CD4-positive, alpha-beta T cell (primary cell): ENCODE data around the gene SKP1. TPM values are rescaled to one million over a fixed set of nuclear protein-coding genes. Genes with fewer than 3 reads are reported as not detected.
A peak's percentile ranks its signal among the peaks of the same experiment; 100 is the strongest.

Source experiments
- ATAC-seq: fragments of 200-7000 bp; cut with Tn5 transposase; one replicate; pipeline ENCODE4 v1.10.0; 2022; ENCODE audit warnings: mild to moderate bottlenecking; ENCODE audit not compliant: poor library complexity
- CTCF ChIA-PET: fragments of 350-600 bp; sonication (Branson Sonifier 250); formaldehyde crosslinking; loops from one replicate; lab custom pipeline; 2021; ENCODE audit warnings: antibody characterized with exemption, inconsistent platforms; lab: Charles Lee
- POLR2A ChIA-PET: fragments of 350-600 bp; sonication (Branson Sonifier 250); formaldehyde crosslinking; loops from one replicate; lab custom pipeline; 2021; ENCODE audit warnings: antibody characterized with exemption, inconsistent platforms; lab: Charles Lee
- DNase-seq, 14 experiments: peaks; one replicate each; pipeline ENCODE4 v3.0.0-alpha.2; 2013 to 2020; ENCODE audit warnings: mixed read lengths in 2 of 14
- H3K27ac ChIP-seq, 2 donors: one replicate each; pipeline versions ENCODE4 v1.5.1 to v1.7.0; 2013; ENCODE audit warnings: low read length in 2 of 2, low read depth in 1 of 2, mild to moderate bottlenecking in 1 of 2
- H3K27me3 ChIP-seq, 2 experiments: 1 replicate in 1 of 2; 2 replicates in 1 of 2; pipeline versions ENCODE4 v1.6.1 to v1.7.0; 2013; ENCODE audit warnings: low read length in 2 of 2, control low read depth in 1 of 2, mild to moderate bottlenecking in 1 of 2, moderate library complexity in 1 of 2; ENCODE audit not compliant: insufficient read depth in 2 of 2, control insufficient read depth in 1 of 2
- H3K36me3 ChIP-seq: one replicate; pipeline ENCODE4 v1.6.1; 2013; ENCODE audit warnings: low read length, control low read depth; ENCODE audit not compliant: insufficient read depth
- H3K4me1 ChIP-seq: one replicate; pipeline ENCODE4 v1.6.1; 2013; ENCODE audit warnings: low read length, control low read depth; ENCODE audit not compliant: insufficient read depth
- H3K4me3 ChIP-seq: one replicate; pipeline ENCODE4 v1.5.1; 2013; ENCODE audit warnings: mild to moderate bottlenecking, low read length, moderate library complexity
- H3K9me3 ChIP-seq, 2 experiments: 1 replicate in 1 of 2; 2 replicates in 1 of 2; pipeline versions ENCODE4 v1.6.1 to v1.7.0; 2013; ENCODE audit warnings: low read length in 2 of 2, mild to moderate bottlenecking in 2 of 2, control low read depth in 1 of 2, moderate library complexity in 1 of 2; ENCODE audit not compliant: control insufficient read depth in 1 of 2, insufficient read depth in 1 of 2
- H3K27ac Mint-ChIP-seq: one replicate; pipeline ENCODE4 v1.8.0; 2020; ENCODE audit warnings: mixed read lengths
- H3K27me3 Mint-ChIP-seq: one replicate; pipeline ENCODE4 v1.8.0; 2021; ENCODE audit warnings: mixed read lengths
- H3K36me3 Mint-ChIP-seq: one replicate; pipeline ENCODE4 v1.8.0; 2021; ENCODE audit warnings: low read depth, mixed read lengths
- H3K4me1 Mint-ChIP-seq: one replicate; pipeline ENCODE4 v1.8.0; 2021; ENCODE audit warnings: low read depth, mixed read lengths
- H3K4me3 Mint-ChIP-seq: one replicate; pipeline ENCODE4 v1.8.0; 2020; ENCODE audit warnings: mild to moderate bottlenecking, mixed read lengths
- H3K9me3 Mint-ChIP-seq: one replicate; pipeline ENCODE4 v1.8.0; 2020; ENCODE audit warnings: mixed read lengths
- CTCF ChIP-seq: fragments of 200-600 bp; IDR thresholded peaks from one replicate; pipeline ENCODE4 v1.8.0; 2022; ENCODE audit warnings: antibody characterized with exemption, mild to moderate bottlenecking
- intact Hi-C, 2 experiments: fragments of 100-400 bp; cut with DNase I in 1 of 2; cut with micrococcal nuclease in 1 of 2; formaldehyde crosslinking; loops; one replicate each; pipeline versions ENCODE4 v1.15.1 to v1.9.0; 2023 to 2025; cut with DNase I, micrococcal nuclease
- total RNA-seq, 174 experiments: library from RNA in 2 of 174; stranded (reverse) in 2 of 174; gene quantifications; one replicate each; pipeline ENCODE4 v1.2.3 and lab custom pipeline; 2021 to 2026

Gene SKP1
- total RNA-seq, 2 experiments from 2014 or later = 303 to 314 TPM

DNA sequence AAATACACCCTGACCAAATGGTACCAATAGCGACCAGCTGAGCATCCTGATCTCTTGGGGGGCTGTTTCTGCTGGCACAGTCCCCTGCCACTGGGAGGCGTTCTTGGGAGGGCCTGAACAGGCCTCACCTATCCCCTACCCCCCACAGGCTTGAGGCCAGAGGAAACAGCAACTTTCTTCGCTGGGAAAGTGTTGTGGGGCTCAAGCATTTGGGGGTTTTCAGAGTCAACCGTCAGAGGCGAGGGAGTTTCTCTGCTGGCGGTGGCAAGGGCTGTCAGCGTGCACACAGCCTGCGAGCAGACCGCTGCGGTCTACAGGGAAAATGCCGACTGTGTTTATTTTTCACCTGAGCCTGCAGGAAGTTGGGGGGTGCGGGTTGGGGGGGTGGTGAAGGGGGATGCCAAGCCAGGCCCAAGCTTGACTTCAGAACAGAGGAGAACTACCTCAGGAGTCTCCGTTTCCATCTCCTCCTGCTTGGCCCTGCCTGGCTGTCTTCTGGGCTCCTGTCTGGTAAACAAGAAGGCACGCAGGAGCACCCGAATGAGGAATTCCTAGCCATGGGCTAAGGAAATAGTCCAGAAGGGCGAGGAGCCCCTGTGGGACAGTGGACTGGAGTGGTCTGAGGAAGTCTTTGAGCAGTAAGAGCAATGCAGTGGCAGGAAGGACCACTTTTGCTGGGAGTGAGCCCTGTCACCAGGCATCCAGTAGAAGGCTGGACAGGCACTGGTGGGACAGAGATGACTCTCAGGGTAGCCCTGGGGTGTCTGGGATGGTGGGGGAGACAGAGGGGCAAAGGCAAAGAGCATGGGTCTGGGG is 44.2 kb downstream of the SKP1 start:
- no peaks in the 10 kb centered on the region for H3K27me3 ChIP-seq
- ATAC-seq (peak; percentile 74), DNase-seq (peak; percentile 68 to 97 (median 78))
- Mint-ChIP-seq H3K27ac (peak overlapping the region; percentile 98), H3K27me3 (no peaks in the 10 kb centered on the region), H3K4me1 (peaks cover 100% of the 10 kb centered on the region), H3K9me3 (no peaks in the 10 kb centered on the region), H3K4me3 (peak overlapping the region; percentile 95), H3K36me3 (peaks cover 100% of the 10 kb centered on the region)
- peak; percentile 30 for TF ChIP-seq CTCF
- H3K36me3 ChIP-seq = peaks cover 95% of the 10 kb centered on the region
- H3K4me3 ChIP-seq = peak overlapping the region; percentile 92
- intact Hi-C loops = loop anchor here (1.0 to 2.0 kb wide), 5 partner anchors 8 to 46 kb away; partner anchors contain the start of gene TCF7 (in 1 of the 2)
- CTCF ChIA-PET = interaction anchor here (0.5 to 1.7 kb wide), 11 partner anchors 8 to 106 kb away, joined by 3 to 20 read pairs (median 5); partner anchors contain the start of gene TCF7
- H3K27ac ChIP-seq = peak overlapping the region; percentile 83 to 96
- peaks cover 100% of the 10 kb centered on the region for H3K4me1 ChIP-seq
- POLR2A ChIA-PET = interaction anchor here (0.8 to 24.9 kb wide), 9 partner anchors 8 to 128 kb away, joined by 3 to 350 read pairs (median 3); partner anchors contain the start of genes PPP2CA and VDAC1
- H3K9me3 ChIP-seq = no peaks in the 10 kb centered on the region

GRCh38 chr5:134131578-134132350 is 45.0 kb downstream of the SKP1 start:
- Histone ChIP-seq H3K27me3 (no peaks in the 10 kb centered on the region), H3K27ac (peak overlapping the region; percentile 78 to 96), H3K9me3 (no peaks in the 10 kb centered on the region), H3K4me1 (peaks cover 100% of the 10 kb centered on the region), H3K36me3 (peaks cover 98% of the 10 kb centered on the region), H3K4me3 (peak overlapping the region; percentile 92)
- POLR2A ChIA-PET = interaction anchor here (1.0 to 24.9 kb wide), 8 partner anchors 9 to 94 kb away, joined by 3 to 350 read pairs (median 4); partner anchors contain the start of gene PPP2CA
- CTCF ChIA-PET = interaction anchor here (0.5 to 1.7 kb wide), 11 partner anchors 9 to 105 kb away, joined by 3 to 20 read pairs (median 5); partner anchors contain the start of gene TCF7
- Mint-ChIP-seq H3K27ac (peak overlapping the region; percentile 98), H3K4me1 (peaks cover 100% of the 10 kb centered on the region), H3K4me3 (peak overlapping the region; percentile 95), H3K9me3 (no peaks in the 10 kb centered on the region), H3K36me3 (peaks cover 100% of the 10 kb centered on the region), H3K27me3 (no peaks in the 10 kb centered on the region)
- ATAC-seq (peak; percentile 30), DNase-seq (peak in 2 of 14 experiments; percentile 24 to 25)
- no peak for TF ChIP-seq CTCF
- intact Hi-C loops = loop anchor here (1.0 to 2.0 kb wide), 5 partner anchors 7 to 45 kb away; partner anchors contain the start of gene TCF7 (in 1 of the 2)

GRCh38 chr5:134131165-134131564 is 45.6 kb downstream of the SKP1 start:
- ATAC-seq (no peak), DNase-seq (peak in 2 of 14 experiments; percentile 16 to 28)
- Histone ChIP-seq H3K9me3 (no peaks in the 10 kb centered on the region), H3K27me3 (no peaks in the 10 kb centered on the region), H3K36me3 (peaks cover 95% of the 10 kb centered on the region), H3K4me1 (peaks cover 100% of the 10 kb centered on the region), H3K27ac (peak overlapping the region; percentile 78 to 96), H3K4me3 (peak overlapping the region; percentile 92)
- Mint-ChIP-seq H3K27ac (peak overlapping the region; percentile 98), H3K36me3 (peaks cover 100% of the 10 kb centered on the region), H3K27me3 (no peaks in the 10 kb centered on the region), H3K9me3 (no peaks in the 10 kb centered on the region), H3K4me3 (peak overlapping the region; percentile 95), H3K4me1 (peaks cover 100% of the 10 kb centered on the region)
- CTCF ChIA-PET = no interaction called here
- no peak for TF ChIP-seq CTCF
- POLR2A ChIA-PET = interaction anchor here (1.1 to 24.9 kb wide), 2 partner anchors 62 to 93 kb away, joined by 3 to 350 read pairs; no protein-coding TSS in a partner anchor
- intact Hi-C loops = no loop called here
